Subcutaneous adipose tissue (tissue), 4 donors: Measurements from ENCODE around the gene FNBP1. TPM values are rescaled to one million over a fixed set of nuclear protein-coding genes. Genes with fewer than 3 reads are reported as not detected.

Experiments
- total RNA-seq, 4 donors: library from RNA; depleted of rRNA; stranded (reverse); fragments of >200 nt; gene quantifications; one replicate each; pipeline ENCODE4 v1.1.0, GENCODE V29; 2016
- TF ChIP-seq, protein P1 (sequence below): fragments of 450-650 bp; IDR thresholded peaks from one replicate; pipeline ENCODE4 v1.5.1; 2016; ENCODE audit warnings: low read depth, mild to moderate bottlenecking, control low read depth, antibody characterized with exemption, moderate library complexity

FNBP1 gene
- total RNA-seq, 4 donors from 2014 or later, result 34.1 to 68.6 (median 50.7) TPM

DNA sequence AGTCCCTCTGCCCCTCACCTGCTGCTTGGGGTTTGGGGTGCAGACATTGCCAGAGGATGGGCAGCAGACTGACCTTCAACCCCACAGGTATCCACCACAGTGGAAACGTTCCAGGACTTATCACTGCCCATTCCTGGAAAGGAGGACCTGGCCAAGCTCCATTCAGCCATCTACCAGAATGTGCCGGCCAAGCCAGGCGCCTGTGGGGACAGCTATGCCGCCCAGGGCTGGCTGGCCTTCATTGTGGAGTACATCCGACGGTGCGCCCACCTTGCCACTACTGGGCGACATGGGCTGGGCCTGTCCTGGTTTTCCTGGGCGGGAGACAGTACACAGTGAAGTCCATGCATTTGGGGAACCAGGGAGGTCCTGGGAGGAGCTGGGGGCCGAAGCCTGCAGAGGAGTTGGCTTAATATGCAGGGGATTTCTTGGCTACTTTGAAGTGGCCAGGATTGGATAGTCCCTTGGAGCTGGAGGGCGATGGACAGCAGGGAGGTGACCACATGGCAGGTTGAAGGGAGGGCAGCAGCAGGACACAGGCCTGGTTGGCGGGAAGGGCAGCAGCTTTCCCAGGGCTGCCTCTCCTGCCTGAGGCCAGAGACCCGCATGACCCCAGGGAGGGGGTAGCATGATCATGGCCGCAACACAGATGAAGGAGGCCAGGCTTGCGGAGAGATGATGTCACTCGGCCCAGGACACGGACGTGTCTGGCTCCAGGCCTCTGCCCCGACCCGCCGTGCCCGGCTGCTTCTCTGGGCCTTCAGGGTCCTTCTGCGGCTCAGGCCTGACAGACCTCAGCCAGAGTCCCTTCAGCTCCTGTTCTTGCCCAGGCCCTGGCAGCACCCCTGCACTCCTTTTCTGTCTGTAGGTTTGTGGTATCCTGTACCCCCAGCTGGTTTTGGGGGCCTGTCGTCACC, 173.1 kb downstream of the FNBP1 start:
- TF ChIP-seq, protein P1, sequence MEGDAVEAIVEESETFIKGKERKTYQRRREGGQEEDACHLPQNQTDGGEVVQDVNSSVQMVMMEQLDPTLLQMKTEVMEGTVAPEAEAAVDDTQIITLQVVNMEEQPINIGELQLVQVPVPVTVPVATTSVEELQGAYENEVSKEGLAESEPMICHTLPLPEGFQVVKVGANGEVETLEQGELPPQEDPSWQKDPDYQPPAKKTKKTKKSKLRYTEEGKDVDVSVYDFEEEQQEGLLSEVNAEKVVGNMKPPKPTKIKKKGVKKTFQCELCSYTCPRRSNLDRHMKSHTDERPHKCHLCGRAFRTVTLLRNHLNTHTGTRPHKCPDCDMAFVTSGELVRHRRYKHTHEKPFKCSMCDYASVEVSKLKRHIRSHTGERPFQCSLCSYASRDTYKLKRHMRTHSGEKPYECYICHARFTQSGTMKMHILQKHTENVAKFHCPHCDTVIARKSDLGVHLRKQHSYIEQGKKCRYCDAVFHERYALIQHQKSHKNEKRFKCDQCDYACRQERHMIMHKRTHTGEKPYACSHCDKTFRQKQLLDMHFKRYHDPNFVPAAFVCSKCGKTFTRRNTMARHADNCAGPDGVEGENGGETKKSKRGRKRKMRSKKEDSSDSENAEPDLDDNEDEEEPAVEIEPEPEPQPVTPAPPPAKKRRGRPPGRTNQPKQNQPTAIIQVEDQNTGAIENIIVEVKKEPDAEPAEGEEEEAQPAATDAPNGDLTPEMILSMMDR, result no peak

DNA sequence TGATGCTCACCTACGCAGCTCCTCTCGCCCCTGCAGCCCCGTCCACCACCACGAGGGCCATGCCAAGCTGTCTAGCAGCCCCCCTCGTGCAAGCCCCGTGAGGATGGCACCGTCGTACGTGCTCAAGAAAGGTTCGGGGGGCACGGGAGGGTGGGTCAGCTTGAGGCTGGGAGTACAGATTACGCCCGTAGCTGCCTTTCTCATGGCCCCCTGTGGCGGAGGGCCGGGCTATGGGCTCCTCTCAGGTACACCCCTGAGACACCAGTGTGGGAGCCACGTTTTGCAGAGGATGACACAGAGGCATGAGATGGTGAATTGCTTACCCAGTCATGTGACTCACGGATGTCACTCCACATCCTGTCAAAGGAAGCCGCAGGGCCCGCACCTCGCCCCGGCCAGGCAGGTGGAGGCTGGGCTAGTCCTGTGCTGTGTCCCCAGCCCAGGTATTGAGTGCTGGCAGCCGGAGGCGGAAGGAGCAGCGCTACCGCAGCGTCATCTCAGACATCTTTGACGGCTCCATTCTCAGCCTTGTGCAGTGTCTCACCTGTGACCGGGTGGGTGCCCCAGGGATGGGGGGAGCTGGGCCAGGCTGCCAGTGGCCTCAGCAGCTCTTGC, 174.0 kb downstream of the FNBP1 start:
- TF ChIP-seq, protein P1, result no peak

DNA sequence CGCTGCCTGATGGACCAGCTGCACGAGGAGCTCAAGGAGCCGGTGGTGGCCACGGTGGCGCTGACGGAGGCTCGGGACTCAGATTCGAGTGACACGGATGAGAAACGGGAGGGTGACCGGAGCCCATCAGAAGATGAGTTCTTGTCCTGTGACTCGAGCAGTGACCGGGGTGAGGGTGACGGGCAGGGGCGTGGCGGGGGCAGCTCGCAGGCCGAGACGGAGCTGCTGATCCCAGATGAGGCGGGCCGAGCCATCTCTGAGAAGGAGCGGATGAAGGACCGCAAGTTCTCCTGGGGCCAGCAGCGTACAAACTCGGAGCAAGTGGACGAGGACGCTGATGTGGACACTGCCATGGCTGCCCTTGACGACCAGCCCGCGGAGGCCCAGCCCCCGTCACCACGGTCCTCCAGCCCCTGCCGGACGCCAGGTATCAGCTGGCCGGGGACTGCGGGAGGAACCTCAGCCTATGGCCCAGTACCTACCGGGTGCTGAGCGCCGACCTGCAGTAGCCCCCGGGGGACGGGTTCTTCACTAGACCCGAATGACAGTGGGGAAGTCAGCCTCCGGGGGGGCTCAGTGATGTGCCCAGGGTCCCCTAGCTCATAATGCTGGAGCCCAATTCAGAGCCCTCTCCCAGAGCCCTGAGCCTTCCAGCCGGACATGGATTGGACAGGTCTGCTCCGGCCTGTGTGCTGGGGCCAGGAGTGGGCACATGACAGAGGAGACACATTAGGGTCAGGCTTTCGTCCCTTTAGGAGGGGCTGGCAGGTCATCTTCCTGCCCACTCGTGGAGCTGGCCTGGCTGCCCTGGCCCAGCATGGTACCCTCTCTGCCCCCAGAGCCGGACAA, 174.7 kb downstream of the FNBP1 start:
- TF ChIP-seq, protein P1, result no peak

DNA sequence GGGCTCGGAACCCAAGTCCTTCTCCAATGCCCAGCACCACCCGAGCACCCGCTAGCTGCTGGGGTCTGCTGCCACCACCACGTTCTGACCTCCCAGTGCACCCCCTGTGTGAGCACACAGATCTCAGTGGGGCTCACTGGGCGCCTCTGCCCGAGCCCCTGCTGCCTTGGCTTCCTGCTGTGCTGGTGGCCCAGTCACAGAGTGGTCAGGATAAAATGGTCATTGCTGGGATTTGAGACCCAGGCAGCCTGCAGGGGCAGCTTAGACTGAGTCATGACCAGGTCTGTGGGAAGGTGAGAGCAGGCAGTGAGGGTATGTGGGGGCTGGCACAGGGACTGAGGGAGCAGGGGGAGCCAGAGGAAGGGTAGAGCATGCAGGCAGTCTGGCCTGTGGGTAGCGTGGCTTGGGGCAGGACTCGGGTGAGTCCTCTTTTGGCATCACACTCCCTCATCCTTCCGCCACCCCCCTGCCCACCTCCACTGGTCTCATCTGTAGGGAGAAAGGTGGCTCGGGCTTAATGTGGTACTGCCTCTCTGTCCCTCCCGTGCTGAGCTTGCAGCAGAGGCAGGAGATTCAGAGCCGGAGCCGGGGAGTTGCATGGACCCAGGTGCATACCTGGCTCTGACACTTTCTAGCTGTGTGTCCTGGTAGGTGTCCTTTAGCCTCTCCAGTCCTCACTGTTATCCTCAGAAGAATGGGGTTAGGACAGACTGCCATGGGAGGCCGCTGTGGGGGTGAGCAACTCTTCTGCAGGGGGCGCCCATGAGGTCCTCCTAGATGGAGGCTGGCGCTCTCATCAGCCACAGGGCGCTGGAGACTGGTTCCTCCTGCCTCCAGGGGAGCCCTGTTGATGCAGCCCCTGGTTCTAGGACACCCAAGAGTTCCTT, 175.6 kb downstream of the FNBP1 start:
- TF ChIP-seq, protein P1, result no peak

DNA sequence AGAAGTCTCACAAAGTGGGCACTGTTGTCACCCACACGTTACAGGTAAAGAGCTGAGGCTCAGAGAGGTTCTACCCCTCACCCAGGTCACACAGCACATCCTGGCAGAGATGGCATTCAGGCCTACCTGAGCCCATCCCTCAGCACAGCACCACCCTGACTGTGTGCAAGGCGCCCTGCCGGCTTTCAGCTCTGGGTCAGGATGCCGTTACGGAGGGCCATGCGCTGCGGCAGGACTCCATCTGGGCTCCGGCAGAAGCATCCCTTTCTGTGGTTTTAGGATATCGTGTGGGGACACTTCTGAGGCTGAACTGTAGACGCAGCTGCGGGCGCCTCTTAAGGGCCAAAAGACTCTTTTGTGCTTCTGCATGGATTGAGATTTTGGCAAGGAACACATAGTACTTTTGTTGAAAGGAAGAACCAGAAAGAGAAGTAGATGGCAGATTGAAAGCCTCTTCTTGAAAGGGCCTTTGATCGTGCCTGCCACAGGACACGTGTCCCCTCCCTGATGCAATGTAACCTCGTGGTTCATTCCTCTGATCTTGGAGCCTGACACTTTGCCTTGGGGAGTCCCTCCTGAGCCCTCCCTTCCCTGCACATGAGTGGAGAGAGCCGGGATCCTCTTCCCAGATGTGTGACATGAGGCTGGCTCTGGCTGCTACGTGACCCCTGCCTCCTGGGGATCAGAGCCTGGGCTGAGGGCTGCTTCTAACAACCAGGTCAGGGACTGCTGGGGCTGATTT, 176.4 kb downstream of the FNBP1 start:
- TF ChIP-seq, protein P1, result no peak

DNA sequence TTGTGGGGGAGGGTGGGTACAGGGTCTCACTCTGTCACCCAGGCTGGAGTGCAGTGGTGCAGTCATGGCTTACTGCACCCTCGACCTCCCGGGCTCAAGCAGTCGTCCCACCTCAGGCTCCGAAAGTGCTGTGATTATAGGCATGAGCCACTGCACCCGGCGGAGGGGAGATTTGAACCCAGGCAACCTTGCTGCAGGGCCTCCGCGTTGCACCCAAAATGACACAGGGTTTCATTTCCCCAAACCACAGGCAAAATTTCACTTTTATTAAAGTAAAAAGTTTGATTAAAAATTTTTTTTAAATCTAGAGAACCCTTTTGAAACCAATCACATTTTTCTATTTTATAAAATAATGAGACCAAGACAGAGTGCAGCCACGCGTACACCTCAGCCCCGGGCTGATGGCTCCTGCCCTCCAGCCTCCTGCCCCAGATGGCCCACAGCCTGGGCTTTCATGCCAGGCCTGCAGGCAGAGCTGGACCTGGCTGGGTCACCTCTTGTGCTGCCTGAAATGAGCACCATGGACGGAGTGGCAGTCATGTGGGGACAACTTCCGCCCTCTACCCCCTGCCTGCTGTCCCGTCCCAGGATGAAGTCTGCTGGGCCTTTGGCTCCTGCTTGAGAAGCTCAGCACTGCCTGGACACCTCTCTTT, 177.2 kb downstream of the FNBP1 start:
- TF ChIP-seq, protein P1, result no peak
